Erythroblast (primary cell): ENCODE data around the gene NBL1.
"Not testable (repeated sequence)": the region's sequence is repeated elsewhere in the genome, so short reads cannot be mapped to it uniquely, and the experiment has no call there.

Experiments
- GATA1 ChIP-seq: IDR thresholded peaks from 2 replicates; pipeline ENCODE4 v1.6.1; 2011; ENCODE audit warnings: low read depth, mild to moderate bottlenecking, control low read depth, low read length, moderate library complexity
- POLR2A ChIP-seq: IDR thresholded peaks from 2 replicates; pipeline ENCODE4 v1.6.1; 2011; ENCODE audit warnings: mild to moderate bottlenecking, low read length

- not testable (repeated sequence) for TF ChIP-seq POLR2A, GATA1
Observed at GRCh38 chr1:19635064-19635463, 9.0 kb upstream of the NBL1 start.
